Epidermal melanocyte (primary cell): ENCODE data around the gene G6PD.
"Not testable (repeated sequence)": the region's sequence is repeated elsewhere in the genome, so short reads cannot be mapped to it uniquely, and the experiment has no call there.

Experiments
- DNase-seq: peaks from one replicate; pipeline ENCODE4 v3.0.0; 2011; ENCODE audit warnings: low spot score; ENCODE audit not compliant: insufficient read length

G6PD gene

DNA sequence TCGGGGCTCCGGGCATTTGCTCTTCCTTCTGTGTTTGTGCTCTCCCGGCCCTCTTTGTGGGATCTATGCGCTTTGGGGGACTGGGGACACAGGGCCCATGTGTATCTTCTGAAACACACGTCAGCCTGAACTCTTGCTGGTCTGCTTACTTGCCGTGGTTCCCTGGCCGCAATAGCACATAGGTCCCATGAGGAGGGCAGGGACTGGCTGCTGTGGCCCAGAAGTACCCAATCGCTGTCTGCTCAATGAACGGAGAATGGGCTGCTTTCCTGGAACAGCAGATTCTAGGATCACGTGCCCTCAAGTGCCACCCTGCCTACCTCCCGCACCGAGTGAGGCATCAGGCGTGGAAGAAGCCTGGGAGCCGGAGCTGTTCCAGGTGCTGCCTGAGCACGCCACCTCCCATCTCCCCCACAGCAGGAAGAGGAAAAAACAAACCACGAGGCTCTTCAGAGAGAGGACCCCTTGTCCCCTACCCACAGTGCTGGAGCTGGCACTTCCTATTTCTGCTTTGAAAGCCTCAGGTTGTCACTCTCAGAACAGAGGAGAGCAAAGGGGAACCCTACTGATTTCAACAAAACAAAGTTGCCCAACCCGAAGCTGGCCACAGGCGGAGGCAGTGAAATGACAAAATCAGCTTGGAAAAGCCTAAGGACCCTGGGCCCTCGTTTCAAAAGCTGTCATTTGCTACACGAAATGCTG, 3.8 kb downstream of the G6PD start:
- DNase-seq = no peak

DNA sequence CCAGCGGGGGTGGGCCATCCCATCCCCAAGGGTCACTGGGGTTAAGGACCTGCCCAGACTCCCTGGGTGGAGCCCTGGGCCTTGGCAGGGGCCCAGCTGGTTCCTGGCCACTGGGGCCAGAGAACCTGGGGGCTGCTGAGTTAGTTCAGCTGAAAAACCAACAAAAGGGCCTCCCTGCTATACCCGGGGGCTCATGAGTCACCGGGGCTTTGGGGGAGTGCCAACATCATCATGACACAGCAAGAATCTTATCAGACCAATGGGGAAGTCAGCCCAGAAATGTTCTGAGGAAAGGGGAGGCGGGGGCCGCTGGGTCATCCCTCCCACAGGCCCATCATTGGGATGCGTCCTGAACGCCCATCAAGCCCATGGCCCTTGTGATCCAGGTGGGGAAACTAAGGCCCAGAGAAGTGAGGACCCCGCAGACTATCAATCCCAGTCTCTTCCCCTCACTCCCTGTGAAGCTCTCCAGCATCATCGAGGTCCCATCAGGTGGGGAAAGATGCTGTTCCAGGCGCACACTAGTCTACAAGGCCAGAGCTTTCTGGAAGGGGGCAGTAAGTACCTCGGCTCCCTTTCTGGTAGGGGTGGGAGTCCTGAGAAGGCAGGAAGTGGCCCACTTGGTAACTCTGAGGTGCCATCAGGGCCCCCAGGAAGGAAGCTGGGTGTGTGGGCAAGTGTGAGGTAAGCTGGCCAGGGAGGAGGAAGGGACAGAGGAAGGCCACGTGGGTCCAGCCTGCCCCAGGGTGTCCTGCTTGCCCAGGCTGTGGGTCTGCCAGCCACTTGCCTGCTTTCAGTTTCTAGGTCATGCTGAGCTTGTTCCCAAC, 4.5 kb downstream of the G6PD start:
- no peak for DNase-seq

- no peak for DNase-seq
Measured at GRCh38 chrX:154541589-154541895, 5.1 kb downstream of the G6PD start.

DNA sequence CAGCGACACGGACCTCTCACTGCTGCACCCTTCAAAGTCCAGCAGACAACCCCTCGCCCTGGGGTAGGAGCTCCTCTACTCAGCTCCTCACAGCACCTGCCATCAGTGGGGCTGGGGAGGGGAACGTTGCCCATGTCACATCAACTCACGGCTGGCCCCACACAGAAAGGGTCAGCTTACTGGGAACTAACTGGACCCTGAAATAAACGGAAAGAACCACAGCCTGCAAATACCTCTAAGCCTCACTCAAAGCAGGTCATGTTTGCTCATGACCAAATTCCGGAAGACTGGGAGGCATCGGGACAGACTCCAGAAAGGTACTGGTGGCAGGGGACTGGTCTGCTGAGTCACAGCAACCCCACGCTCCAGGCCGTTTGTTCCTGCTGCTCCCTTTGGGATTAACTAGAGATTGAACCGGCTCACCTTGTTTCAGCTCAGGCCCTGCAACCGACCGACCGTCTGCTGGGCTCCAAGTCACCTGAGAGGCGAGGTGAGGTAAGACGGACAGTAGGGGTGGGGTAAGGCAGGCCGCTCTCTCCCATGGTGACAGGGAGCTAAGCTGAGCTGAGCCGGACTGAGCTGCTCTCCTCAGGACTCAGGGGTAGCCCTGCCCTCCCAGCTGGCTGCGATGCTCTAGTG, 5.6 kb downstream of the G6PD start:
- DNase-seq = no peak

DNA sequence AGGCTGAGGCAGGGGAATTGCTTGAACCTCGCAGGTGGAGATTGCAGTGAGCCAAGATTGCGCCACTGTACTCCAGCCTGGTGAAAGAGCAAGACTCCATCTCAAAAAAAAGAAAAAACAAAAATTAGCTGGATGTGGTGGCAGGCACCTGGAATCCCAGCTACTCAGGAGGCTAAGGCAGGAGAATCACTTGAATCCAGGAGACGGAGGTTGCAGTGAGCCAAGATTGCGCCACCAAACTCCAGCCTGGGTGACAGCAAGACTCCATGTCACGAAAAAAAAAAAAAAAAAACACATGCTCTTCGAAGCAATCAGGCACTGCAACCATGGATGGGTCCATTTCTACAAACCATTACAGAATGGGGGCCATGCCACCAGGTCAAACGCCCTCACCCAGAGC, 6.3 kb downstream of the G6PD start:
- DNase-seq = not testable (repeated sequence)

- DNase-seq = no peak
Measured at GRCh38 chrX:154539077-154539476, 7.6 kb downstream of the G6PD start.

- no peak for DNase-seq
Measured at GRCh38 chrX:154535892-154536291, 10.8 kb downstream of the G6PD start.

GRCh38 chrX:154534526-154535322, 11.9 kb downstream of the G6PD start:
- peak; percentile 60 for DNase-seq

GRCh38 chrX:154532690-154533089, 14.0 kb downstream of the G6PD start:
- no peak for DNase-seq

- DNase-seq = no peak
Measured at GRCh38 chrX:154531626-154532025, 15.0 kb downstream of the G6PD start.

- DNase-seq = no peak
Measured at GRCh38 chrX:154530286-154530685, 16.4 kb downstream of the G6PD start.

GRCh38 chrX:154529206-154529612, 17.4 kb downstream of the G6PD start:
- DNase-seq = no peak

- peak; percentile 65 for DNase-seq
Measured at GRCh38 chrX:154526901-154527675, 19.6 kb downstream of the G6PD start.

GRCh38 chrX:154525606-154526490, 20.8 kb downstream of the G6PD start:
- DNase-seq = no peak

DNA sequence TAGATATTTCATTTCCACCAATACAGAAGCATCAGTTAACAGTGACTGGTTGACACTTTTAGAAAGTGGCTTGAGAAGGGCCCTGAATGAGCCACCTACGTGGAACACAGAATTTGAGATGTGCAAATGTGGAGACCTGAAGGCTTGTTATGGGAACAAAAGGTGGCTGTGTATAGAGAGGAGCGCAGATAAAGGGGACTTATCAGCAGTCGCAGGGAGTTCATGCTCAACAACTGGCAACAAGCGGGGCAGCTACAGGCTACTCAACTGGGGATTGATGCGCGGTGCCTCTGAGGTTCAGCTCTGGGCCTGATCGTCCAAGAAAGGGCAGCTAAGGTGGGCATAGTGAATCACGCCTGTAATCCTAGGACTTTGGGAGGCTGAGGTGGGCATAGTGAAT, 27.3 kb downstream of the G6PD start:
- DNase-seq = no peak

DNA sequence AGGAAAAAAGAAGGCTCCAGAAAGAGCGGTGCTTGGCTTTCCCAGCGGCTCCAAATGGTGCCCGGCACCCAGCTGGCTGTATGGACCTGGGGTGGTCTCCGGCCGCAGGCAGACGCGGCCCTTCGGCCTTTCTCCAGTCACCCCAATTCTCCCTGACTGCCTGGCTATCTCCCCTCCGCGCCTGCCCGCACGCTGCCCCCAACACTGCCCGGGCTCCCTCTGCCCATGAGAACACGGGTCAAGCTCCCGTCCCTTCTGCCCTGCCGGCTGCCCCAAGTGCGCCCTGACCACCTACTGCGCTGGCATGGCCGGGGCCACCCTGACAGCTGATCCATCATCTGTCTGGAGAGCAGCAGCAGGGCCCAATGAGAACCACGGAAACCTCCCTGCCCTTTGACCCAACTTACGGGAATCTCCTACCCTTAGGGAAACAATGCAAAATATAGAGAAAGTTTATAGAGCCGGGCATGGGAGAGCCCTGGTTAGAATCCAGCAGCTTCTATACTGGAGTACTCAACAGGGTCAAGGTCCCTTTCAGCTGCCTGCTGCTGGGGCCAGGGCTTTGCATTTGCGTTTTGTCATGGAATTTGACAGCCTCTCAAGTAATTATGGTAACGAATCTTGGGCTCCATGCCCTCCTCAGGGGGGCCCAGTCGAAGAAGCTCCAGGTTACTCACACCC, 29.4 kb downstream of the G6PD start:
- DNase-seq = no peak

DNA sequence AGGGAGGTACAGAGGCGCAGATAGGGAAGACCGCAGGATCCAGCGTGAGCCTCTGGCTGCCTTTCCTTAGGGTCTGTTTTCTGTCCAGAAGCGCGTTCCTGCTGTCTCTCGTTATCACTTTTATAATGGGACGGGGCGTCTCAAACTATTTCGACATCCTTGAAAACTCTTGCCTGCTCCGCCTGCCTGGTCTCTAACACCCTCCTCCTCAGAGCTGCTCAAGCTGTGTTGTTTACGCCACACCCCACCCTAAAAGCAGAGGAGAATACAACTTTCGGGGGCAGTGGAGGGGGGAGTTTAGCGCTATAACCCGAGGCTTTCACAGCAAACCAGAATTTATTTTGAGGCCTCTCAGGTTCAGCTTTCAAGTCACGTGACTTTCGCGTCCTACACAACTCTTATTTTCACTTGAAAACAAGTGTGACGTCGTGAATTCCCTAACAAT, 30.0 kb downstream of the G6PD start:
- no peak for DNase-seq

DNA sequence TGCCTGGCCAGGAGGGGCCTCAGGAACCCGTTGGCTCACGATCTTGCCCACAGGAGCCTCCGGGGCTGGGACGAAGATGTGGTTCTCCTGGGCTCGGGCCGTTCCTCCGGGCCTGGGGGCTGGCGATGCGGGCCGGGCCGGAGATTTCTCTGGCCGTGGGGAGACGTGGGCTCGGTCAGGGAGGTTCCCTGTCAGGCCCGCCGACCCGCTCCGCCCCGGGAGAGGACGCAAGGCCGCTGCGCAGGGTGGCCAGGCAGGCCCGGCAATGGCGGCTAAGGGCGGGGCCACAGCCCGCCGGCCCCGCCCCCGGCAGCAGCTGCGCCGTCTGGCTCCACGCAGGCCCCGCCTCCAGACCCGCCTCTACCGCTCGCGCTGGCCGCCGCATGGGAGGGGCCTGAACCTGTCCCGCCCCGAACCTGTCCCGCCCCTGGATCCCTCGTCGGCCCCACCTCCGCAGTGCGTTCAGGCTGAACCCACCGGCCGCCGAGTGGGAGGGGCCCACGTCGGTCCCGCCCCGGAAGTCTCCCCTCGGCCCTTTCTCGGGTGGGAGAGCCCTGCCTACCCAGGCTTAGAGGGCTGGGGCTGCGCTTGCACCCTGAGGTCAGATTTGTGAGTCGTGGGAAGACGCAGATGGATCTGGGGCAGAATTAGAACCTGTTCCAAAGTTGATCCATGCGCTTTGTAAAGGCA, 30.5 kb downstream of the G6PD start, which contains the start of gene FAM3A:
FAM3A (minus strand) TSS at position 267 of the 690 bp plus-strand sequence. CDS start 460 bp downstream, outside the sequence.
- DNase-seq = no peak
